Right ventricle myocardium inferior (tissue), 1 donor: Measurements from ENCODE around the gene LRRK1. TPM values are rescaled to one million over a fixed set of nuclear protein-coding genes. Genes with fewer than 3 reads are reported as not detected.

ENCODE experiments used
- ATAC-seq: fragments of 200-7000 bp; cut with Tn5 transposase; one replicate; pipeline ENCODE4 v1.9.1; 2020; ENCODE audit warnings: mild to moderate bottlenecking, moderate library complexity
- DNase-seq: peaks from one replicate; pipeline ENCODE4 v3.0.0; 2021; ENCODE audit errors: missing footprints
- intact Hi-C: fragments of 100-400 bp; cut with DNase I; formaldehyde crosslinking; loops from one replicate; pipeline ENCODE4 v1.11.0; 2022
- total RNA-seq: library from RNA; stranded (reverse); fragmentation: NEBNext Ultra II Directional; extraction: Animal tissue kit (Norgen Biotek cat#: 25700); gene quantifications from one replicate; pipeline ENCODE4 v1.2.1, GENCODE V29; 2021
- donor health status: DM: no; HTN: yes; CAD: no; lungs with severe emphysema.

LRRK1 gene
- total RNA-seq, 1 donor from 2014 or later = 2.7 TPM

DNA sequence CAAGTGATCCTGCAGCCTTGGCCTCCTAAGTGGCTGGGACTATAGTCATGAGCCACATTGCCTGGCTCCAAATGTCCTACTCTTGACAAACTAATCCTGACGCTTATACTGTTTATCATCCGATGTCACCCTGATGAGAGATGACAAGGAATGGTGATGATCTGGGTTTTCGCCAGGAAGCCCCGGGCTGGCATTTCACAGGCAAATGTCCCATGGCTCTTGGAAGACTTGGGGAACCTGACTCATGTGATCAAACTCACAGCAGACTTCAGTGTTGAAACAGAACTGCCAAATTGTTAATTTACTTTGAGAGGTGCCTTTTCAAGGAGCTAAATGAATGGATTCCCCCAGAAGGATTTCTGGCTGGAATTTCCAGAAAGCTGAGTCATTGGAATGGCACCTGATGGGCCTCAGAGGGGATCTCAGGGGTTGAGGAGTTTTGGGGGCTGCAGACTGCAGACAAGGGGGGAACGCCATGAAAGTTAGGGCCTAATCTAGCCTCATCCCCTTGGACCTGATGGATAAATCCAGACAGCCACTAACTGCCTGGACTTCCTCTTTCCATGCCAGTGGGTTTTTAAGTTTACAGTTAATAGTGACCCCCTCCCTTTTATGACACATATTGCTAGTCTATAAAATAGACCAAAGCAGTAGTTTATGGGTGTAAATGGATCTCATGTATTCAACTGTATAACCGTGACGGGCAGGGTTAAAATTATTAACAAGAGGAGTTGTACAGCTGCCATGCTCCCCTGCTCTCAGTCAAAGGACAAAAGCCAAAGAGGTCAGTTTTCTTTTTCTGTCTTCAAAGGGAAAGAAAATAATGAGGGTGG lies 186.1 kb downstream of the LRRK1 start:
- ATAC-seq (peak; percentile 71), DNase-seq (no peak)
- intact Hi-C loops = no loop called here

DNA sequence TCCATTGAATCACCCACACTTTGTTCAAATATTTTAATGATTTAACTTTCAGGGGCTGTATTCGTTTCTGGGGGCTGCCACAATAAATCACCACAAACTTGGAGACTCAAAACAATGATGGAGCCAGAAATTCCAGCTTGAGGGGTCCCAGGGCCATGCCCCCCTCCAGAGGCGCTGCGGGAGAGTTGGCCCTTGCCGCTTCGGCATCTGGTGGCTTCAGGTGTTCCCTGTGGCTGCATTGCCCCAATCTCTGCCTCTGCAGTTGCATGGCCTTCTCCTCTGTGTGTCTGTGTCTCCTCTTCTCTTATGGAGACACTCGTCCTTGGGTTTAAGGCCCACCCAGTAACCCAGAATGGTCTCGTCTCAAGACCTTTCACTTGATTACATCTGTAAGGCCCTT lies 187.9 kb downstream of the LRRK1 start:
- intact Hi-C loops = no loop called here
- no peak for ATAC-seq
- no peak for DNase-seq

GRCh38 chr15:101107625-101108460 lies 188.7 kb downstream of the LRRK1 start:
- ATAC-seq = no peak
- intact Hi-C loops = no loop called here

GRCh38 chr15:101108461-101108775 lies 189.3 kb downstream of the LRRK1 start:
- ATAC-seq = no peak
- intact Hi-C loops = no loop called here
- DNase-seq = no peak

More at GRCh38 chr15:101107625-101108460, 188.7 kb downstream of the LRRK1 start:
- no peak for DNase-seq

DNA sequence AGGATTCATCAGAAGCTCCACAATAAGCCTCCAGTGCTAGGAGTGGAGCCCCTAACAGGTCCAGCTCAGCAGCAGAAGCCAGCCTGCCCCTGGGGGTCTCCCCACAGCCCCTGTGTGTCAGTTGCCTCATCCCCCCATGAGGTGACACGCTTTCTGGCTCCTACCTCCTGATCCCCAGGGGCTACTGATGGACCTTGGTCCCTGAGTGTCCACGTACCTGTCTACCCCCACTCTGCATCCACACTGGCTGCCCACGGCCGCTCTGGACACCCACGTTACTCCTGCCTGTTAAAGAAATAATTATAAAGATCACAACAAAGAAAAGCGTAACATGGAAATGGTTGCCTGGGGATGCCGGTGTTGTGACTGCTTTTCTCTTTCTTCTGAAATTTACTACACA lies 189.6 kb downstream of the LRRK1 start:
- ATAC-seq (no peak), DNase-seq (no peak)
- intact Hi-C loops = no loop called here

DNA sequence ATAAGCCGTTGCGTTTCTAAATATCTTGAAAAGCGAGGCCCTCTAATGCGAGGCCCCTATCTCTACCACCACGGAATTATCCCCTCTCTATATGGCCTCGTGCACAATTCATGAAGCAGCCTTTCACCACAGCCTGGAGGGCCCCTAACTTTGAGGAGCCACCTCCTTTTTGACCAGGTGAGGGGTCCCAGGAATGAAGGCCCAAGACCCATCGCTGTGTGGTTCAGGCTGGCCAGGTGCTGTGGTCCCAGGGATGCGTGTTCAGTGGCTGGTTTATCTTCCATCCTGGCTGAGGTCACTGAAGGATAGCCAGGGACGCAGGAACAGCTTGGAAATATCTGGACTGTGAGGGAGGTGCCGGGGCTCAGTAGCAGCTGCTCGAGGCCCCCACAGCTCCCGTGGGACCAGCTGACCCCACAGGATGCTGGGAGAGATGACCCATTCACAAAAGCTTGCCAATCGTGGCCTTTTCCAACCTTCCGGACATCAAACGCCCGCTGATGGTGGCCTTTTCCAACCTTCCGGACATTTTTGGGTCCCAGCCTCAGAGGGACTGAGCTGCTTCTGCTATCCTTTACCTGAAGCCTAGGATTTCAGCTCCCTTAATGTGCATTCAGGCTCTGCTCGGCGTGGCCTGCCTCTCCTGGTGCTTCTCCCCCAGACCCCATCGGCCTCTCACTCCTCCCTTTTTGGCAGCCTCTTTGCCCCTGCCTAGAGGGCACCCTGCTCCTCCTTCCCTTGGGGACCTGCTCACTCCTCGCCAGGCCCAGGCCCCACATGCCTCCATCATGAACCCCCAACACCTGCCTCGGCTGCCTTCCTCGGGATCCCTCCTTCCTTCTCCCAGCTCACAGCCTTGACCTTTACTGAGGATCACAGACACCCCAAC lies 191.8 kb downstream of the LRRK1 start:
- no peak for DNase-seq
- ATAC-seq = peak; percentile 30
- intact Hi-C loops = no loop called here

GRCh38 chr15:101111570-101112262 lies 192.6 kb downstream of the LRRK1 start:
- ATAC-seq (no peak), DNase-seq (no peak)
- intact Hi-C loops = no loop called here

GRCh38 chr15:101112336-101113113 lies 193.4 kb downstream of the LRRK1 start:
- no peak for DNase-seq
- peak; percentile 29 for ATAC-seq

GRCh38 chr15:101113114-101114005 lies 194.2 kb downstream of the LRRK1 start:
- DNase-seq (no peak), ATAC-seq (no peak)
- intact Hi-C loops = no loop called here

More at GRCh38 chr15:101112336-101113113, 193.4 kb downstream of the LRRK1 start:
- intact Hi-C loops = no loop called here

DNA sequence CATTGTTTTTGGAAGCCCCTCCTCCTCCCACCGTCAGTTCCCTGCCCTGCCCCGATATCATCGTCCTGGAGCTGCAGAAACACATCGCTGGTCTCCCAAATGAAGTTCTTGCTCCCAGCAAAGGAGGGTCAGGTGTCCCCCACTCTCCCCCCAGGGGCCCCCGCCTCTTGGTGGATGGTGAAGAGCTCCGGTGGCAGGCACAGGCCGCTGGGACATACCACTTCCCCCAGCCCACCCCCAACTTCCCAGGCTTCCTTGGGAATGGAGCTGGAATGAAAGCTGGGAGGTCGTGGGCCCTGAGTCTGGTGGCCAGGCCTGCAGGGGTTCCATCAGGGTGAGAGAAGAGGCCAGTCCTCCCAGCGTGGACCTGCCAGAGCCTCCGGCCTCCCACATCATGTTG lies 195.0 kb downstream of the LRRK1 start:
- DNase-seq (no peak), ATAC-seq (no peak)
- intact Hi-C loops = no loop called here

- intact Hi-C loops = no loop called here
- ATAC-seq (no peak), DNase-seq (no peak)
Measured at GRCh38 chr15:101114610-101115009, 195.5 kb downstream of the LRRK1 start.

GRCh38 chr15:101115393-101115785 lies 196.2 kb downstream of the LRRK1 start:
- intact Hi-C loops = no loop called here
- DNase-seq (no peak), ATAC-seq (peak; percentile 22)

GRCh38 chr15:101115786-101116680 lies 196.9 kb downstream of the LRRK1 start:
- intact Hi-C loops = no loop called here
- ATAC-seq (peak; percentile 67), DNase-seq (peak; percentile 77)

- intact Hi-C loops = no loop called here
- ATAC-seq = no peak
- DNase-seq = no peak
Measured at GRCh38 chr15:101116681-101116976, 197.5 kb downstream of the LRRK1 start.

DNA sequence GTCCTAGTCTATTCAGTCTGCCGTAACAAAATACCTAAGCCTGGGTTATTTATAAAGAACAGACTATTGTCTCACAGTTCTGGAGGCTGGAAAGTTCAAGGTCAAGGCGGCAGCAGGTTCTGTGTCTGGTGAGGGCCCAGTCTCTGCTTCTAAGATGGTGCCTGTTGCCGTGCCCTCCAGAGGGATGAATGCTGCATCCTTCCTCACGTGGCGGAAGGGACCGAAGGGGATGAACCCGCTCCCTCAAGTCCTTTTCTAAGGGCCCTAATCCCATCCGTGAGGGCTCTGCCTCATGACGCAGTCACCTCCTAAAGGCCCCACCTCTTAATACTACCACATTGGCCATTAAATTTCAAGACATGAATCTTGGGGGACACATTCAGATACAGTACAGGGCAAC lies 199.0 kb downstream of the LRRK1 start:
- no peak for ATAC-seq
- no peak for DNase-seq
- intact Hi-C loops = no loop called here

GRCh38 chr15:101118615-101119014 lies 199.5 kb downstream of the LRRK1 start:
- ATAC-seq = no peak
- intact Hi-C loops = no loop called here
- DNase-seq = no peak
